GM13977 (cell line): ENCODE measurements around the gene SDF4.

Experiments
- DNase-seq: peaks from one replicate; pipeline ENCODE4 v3.0.0; 2012; ENCODE audit warnings: low spot score
- CTCF ChIP-seq: IDR thresholded peaks from 2 replicates; pipeline ENCODE4 v1.5.1; 2012; ENCODE audit warnings: mild to moderate bottlenecking, control low read depth; ENCODE audit not compliant: insufficient read depth; ENCODE audit errors: extremely low read depth, missing control alignments
- in situ Hi-C: fragments of 300-500 bp; cut with MboI; formaldehyde crosslinking; loops from one replicate; pipeline ENCODE4 v1.12.0; 2022; ENCODE audit warnings: low sequenced_read_pairs, low pct_unique_long_range_greater_than_20kb, mixed read lengths, inconsistent platforms; ENCODE audit not compliant: unreplicated experiment

The SDF4 gene

GRCh38 chr1:1203561-1204424 is 28.0 kb downstream of the SDF4 start:
- TF ChIP-seq CTCF: no peak
- DNase-seq: no peak
- in situ Hi-C loops: no loop called here

- TF ChIP-seq CTCF: no peak
- DNase-seq: no peak
- in situ Hi-C loops: no loop called here
These were observed 28.8 kb downstream of the SDF4 start for GRCh38 chr1:1202831-1203560.

- no peak for TF ChIP-seq CTCF
- in situ Hi-C loops: no loop called here
- peak; percentile 93 for DNase-seq
These were observed 30.7 kb downstream of the SDF4 start for GRCh38 chr1:1200876-1201810.

GRCh38 chr1:1199961-1200875 is 31.6 kb downstream of the SDF4 start:
- no peak for DNase-seq
- in situ Hi-C loops: no loop called here
- TF ChIP-seq CTCF: no peak

- DNase-seq: no peak
- TF ChIP-seq CTCF: no peak
- in situ Hi-C loops: no loop called here
These were observed 32.5 kb downstream of the SDF4 start for GRCh38 chr1:1199141-1199960.
